Measurements from ENCODE around the gene UBE2I.

- TF ChIP-seq EZH2 (IDR thresholded peaks at IDR 0.05) (no peak), POLR2A (IDR thresholded peaks at IDR 0.05; ENCODE audit: borderline replicate concordance, extremely low read depth, insufficient read depth, insufficient read length) (no peak), POLR2AphosphoS5 (IDR thresholded peaks at IDR 0.05; ENCODE audit: low read depth, low read length) (no peak), SRF (IDR thresholded peaks at IDR 0.05; ENCODE audit: low read depth) (no peak), RAD21 (IDR thresholded peaks at IDR 0.05; ENCODE audit: low read depth) (no peak), YY1 (IDR thresholded peaks at IDR 0.05; ENCODE audit: extremely low read depth, insufficient replicate concordance, low read depth, low read length) (no peak), MAX (IDR thresholded peaks at IDR 0.05) (no peak), ZNF274 (IDR thresholded peaks at IDR 0.05; ENCODE audit: low read depth, low read length) (no peak), EZH2phosphoT487 (IDR thresholded peaks at IDR 0.05; ENCODE audit: borderline replicate concordance) (no peak), REST (IDR thresholded peaks at IDR 0.05; ENCODE audit: low read depth) (no peak), EGR1 (IDR thresholded peaks at IDR 0.05; ENCODE audit: low read depth) (no peak), SIN3A (IDR thresholded peaks at IDR 0.05; ENCODE audit: low read depth) (no peak)
- TF ChIP-seq, protein P1, sequence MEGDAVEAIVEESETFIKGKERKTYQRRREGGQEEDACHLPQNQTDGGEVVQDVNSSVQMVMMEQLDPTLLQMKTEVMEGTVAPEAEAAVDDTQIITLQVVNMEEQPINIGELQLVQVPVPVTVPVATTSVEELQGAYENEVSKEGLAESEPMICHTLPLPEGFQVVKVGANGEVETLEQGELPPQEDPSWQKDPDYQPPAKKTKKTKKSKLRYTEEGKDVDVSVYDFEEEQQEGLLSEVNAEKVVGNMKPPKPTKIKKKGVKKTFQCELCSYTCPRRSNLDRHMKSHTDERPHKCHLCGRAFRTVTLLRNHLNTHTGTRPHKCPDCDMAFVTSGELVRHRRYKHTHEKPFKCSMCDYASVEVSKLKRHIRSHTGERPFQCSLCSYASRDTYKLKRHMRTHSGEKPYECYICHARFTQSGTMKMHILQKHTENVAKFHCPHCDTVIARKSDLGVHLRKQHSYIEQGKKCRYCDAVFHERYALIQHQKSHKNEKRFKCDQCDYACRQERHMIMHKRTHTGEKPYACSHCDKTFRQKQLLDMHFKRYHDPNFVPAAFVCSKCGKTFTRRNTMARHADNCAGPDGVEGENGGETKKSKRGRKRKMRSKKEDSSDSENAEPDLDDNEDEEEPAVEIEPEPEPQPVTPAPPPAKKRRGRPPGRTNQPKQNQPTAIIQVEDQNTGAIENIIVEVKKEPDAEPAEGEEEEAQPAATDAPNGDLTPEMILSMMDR (IDR thresholded peaks at IDR 0.05 in 2 of 3, conservative IDR thresholded peaks at IDR 0.05 in 1 of 3; ENCODE audit: borderline replicate concordance in 1 of 3, insufficient read depth in 1 of 3, low read depth in 2 of 3, low read length in 2 of 3): no peak
Observed at GRCh38 chr16:1320658-1321240, 11.3 kb downstream of the UBE2I start.

Data from HCT116 (cell line).